DND-41 (cell line): Measurements from ENCODE around the gene FAM20B.

ENCODE experiments used
- ATAC-seq: fragments of 200-7000 bp; cut with Tn5 transposase; 3 replicates; pipeline ENCODE4 v1.9.1; 2021; ENCODE audit warnings: low read depth; ENCODE audit not compliant: insufficient read depth
- DNase-seq: peaks from one replicate; pipeline ENCODE4 v3.0.0-alpha.2; 2020
- H2AFZ ChIP-seq: 2 replicates; pipeline ENCODE4 v1.6.0; 2012; ENCODE audit warnings: low read depth, low read length
- H3K27ac ChIP-seq: 2 replicates; pipeline ENCODE4 v1.5.1; 2012; ENCODE audit warnings: low read length, inconsistent platforms
- H3K27me3 ChIP-seq: fragments of 200-600 bp; sonication (generic); 2 replicates; pipeline ENCODE4 v1.6.0; 2012; ENCODE audit warnings: low read length, mild to moderate bottlenecking, inconsistent platforms; ENCODE audit not compliant: insufficient read depth, poor library complexity
- H3K36me3 ChIP-seq: 2 replicates; pipeline ENCODE4 v1.5.1; 2012; ENCODE audit warnings: low read length, inconsistent platforms; ENCODE audit not compliant: insufficient read depth
- H3K4me1 ChIP-seq: 2 replicates; pipeline ENCODE4 v1.5.1; 2012; ENCODE audit warnings: mild to moderate bottlenecking, low read length; ENCODE audit not compliant: insufficient read depth
- H3K4me2 ChIP-seq: 2 replicates; pipeline ENCODE4 v1.6.0; 2012; ENCODE audit warnings: mild to moderate bottlenecking, moderate library complexity, low read length, inconsistent platforms; ENCODE audit not compliant: insufficient read depth
- H3K4me3 ChIP-seq, 2 experiments: fragments of 200-600 bp in 1 of 2; shearing (Covaris generic) in 1 of 2; 2 replicates each; pipeline ENCODE4 v1.5.1; 2012 to 2016; ENCODE audit warnings: inconsistent platforms in 2 of 2, low read length in 2 of 2, mild to moderate bottlenecking in 2 of 2, low read depth in 1 of 2, moderate library complexity in 1 of 2
- H3K79me2 ChIP-seq: 2 replicates; pipeline ENCODE4 v1.6.0; 2012; ENCODE audit warnings: low read length, inconsistent platforms; ENCODE audit not compliant: insufficient read depth
- H3K9ac ChIP-seq: 2 replicates; pipeline ENCODE4 v1.6.0; 2012; ENCODE audit warnings: low read depth, mild to moderate bottlenecking, inconsistent platforms, low read length, moderate library complexity
- H3K9me3 ChIP-seq: 2 replicates; pipeline ENCODE4 v1.5.1; 2012; ENCODE audit warnings: low read length, moderate library complexity, mild to moderate bottlenecking, inconsistent platforms; ENCODE audit not compliant: insufficient read depth, severe bottlenecking
- H4K20me1 ChIP-seq: 2 replicates; pipeline ENCODE4 v1.6.0; 2012; ENCODE audit warnings: low read length; ENCODE audit not compliant: insufficient read depth
- EZH2 ChIP-seq: IDR thresholded peaks from 3 replicates; pipeline ENCODE4 v1.6.1; 2012; ENCODE audit warnings: borderline replicate concordance, low read depth, mild to moderate bottlenecking, moderate library complexity, low read length, inconsistent platforms; ENCODE audit not compliant: severe bottlenecking
- TF ChIP-seq, protein P1 (sequence below): IDR thresholded peaks from 2 replicates; pipeline ENCODE4 v1.5.1; 2012; ENCODE audit warnings: borderline replicate concordance, low read length, moderate library complexity, mild to moderate bottlenecking; ENCODE audit not compliant: poor library complexity, severe bottlenecking; ENCODE audit errors: extremely low read depth

The FAM20B gene

GRCh38 chr1:179121159-179121938, 95.7 kb downstream of the FAM20B start:
- H4K20me1 ChIP-seq: no peaks in the 10 kb centered on the region
- no peaks in the 10 kb centered on the region for H3K9me3 ChIP-seq
- no peak overlapping the region for H3K4me2 ChIP-seq
- no peak overlapping the region for H2AFZ ChIP-seq
- H3K27me3 ChIP-seq: no peaks in the 10 kb centered on the region
- peaks cover 30% of the 10 kb centered on the region for H3K36me3 ChIP-seq
- H3K27ac ChIP-seq: no peak overlapping the region
- no peak overlapping the region for H3K4me3 ChIP-seq
- DNase-seq (peak; percentile 15), ATAC-seq (no peak)
- H3K79me2 ChIP-seq: no peaks in the 10 kb centered on the region
- no peaks in the 10 kb centered on the region for H3K4me1 ChIP-seq
- no peak overlapping the region for H3K9ac ChIP-seq
- TF ChIP-seq EZH2: no peak
- TF ChIP-seq, protein P1, sequence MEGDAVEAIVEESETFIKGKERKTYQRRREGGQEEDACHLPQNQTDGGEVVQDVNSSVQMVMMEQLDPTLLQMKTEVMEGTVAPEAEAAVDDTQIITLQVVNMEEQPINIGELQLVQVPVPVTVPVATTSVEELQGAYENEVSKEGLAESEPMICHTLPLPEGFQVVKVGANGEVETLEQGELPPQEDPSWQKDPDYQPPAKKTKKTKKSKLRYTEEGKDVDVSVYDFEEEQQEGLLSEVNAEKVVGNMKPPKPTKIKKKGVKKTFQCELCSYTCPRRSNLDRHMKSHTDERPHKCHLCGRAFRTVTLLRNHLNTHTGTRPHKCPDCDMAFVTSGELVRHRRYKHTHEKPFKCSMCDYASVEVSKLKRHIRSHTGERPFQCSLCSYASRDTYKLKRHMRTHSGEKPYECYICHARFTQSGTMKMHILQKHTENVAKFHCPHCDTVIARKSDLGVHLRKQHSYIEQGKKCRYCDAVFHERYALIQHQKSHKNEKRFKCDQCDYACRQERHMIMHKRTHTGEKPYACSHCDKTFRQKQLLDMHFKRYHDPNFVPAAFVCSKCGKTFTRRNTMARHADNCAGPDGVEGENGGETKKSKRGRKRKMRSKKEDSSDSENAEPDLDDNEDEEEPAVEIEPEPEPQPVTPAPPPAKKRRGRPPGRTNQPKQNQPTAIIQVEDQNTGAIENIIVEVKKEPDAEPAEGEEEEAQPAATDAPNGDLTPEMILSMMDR: peak; percentile 51

DNA sequence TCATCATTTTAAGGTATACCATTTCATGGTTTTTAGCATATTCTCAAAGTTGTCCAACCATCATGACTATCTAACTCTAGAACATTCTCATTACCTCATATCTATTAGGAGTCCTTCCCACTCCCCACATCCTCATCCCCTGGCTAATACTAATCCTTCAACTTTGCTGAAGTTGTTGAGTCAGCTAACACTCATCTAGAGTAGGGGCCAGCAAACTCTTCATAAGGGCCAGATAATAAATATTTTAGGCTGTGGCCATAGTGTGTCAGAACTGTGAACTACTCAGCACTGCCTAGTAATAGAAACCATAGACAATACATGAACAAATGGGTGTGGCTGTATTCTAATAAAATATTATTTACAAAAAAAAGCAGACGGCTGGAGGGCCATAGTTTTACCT, 99.2 kb downstream of the FAM20B start:
- H3K79me2 ChIP-seq: no peaks in the 10 kb centered on the region
- H3K27me3 ChIP-seq: no peaks in the 10 kb centered on the region
- ATAC-seq (no peak), DNase-seq (no peak)
- TF ChIP-seq, protein P1: no peak
- TF ChIP-seq EZH2: no peak
- H3K27ac ChIP-seq: no peak overlapping the region
- no peak overlapping the region for H3K4me3 ChIP-seq
- no peaks in the 10 kb centered on the region for H4K20me1 ChIP-seq
- peaks cover 10% of the 10 kb centered on the region for H3K4me1 ChIP-seq
- no peaks in the 10 kb centered on the region for H3K9me3 ChIP-seq
- no peak overlapping the region for H3K4me2 ChIP-seq
- H3K36me3 ChIP-seq: peaks cover 12% of the 10 kb centered on the region
- H3K9ac ChIP-seq: no peak overlapping the region
- H2AFZ ChIP-seq: no peak overlapping the region
